GM12878 (cell line): ENCODE measurements around the gene TBC1D26. TPM values are rescaled to one million over a fixed set of nuclear protein-coding genes. Genes with fewer than 3 reads are reported as not detected.

ENCODE experiments used
- ATAC-seq: fragments of 200-7000 bp; cut with Tn5 transposase; 3 replicates; pipeline ENCODE4 v1.9.1; 2020; ENCODE audit warnings: mild to moderate bottlenecking, moderate library complexity
- BruUV-seq: library from RNA; stranded (reverse); fragments of 400-500 nt; replicated peaks from 2 replicates; lab custom pipeline; 2021; lab: Mats Ljungman, UMichigan
- CTCF ChIA-PET: fragments of 300-600 bp; sonication (Branson Sonifier 250); formaldehyde crosslinking; extraction: SDS; loops from one replicate; lab custom pipeline; 2021; ENCODE audit warnings: inconsistent platforms; lab: Yijun Ruan, JAX
- POLR2A ChIA-PET: fragments of 350-600 bp; formaldehyde crosslinking; extraction: SDS; loops from one replicate; lab custom pipeline; 2021; ENCODE audit warnings: inconsistent platforms; lab: Charles Lee
- RAD21 ChIA-PET: fragments of 300-600 bp; sonication (Branson Sonifier 250); formaldehyde crosslinking; loops from one replicate; lab custom pipeline; 2023; ENCODE audit warnings: antibody characterized with exemption; ENCODE audit not compliant: unreplicated experiment; lab: Charles Lee
- SMC1A ChIA-PET: fragments of 300-600 bp; sonication (Branson Sonifier 250); formaldehyde crosslinking; loops from one replicate; lab custom pipeline; 2023; ENCODE audit not compliant: unreplicated experiment, uncharacterized antibody; lab: Charles Lee
- DNase-seq: peaks from one replicate; pipeline ENCODE4 v3.0.0-alpha.2; 2011; ENCODE audit warnings: low read depth, low spot score
- FAIRE-seq: peaks from 3 replicates; lab custom pipeline; 2011; peaks lifted over from hg19 to GRCh38; lab: Jason Lieb, UNC
- H2AFZ ChIP-seq: 2 replicates; pipeline ENCODE4 v1.6.0; 2011; ENCODE audit warnings: low read depth, low read length, control low read depth; ENCODE audit not compliant: control insufficient read depth
- H3K27ac ChIP-seq: 2 replicates; pipeline ENCODE4 v1.5.1; 2011; ENCODE audit warnings: control low read depth; ENCODE audit not compliant: control insufficient read depth, insufficient read depth
- H3K27me3 ChIP-seq, 2 experiments: replicated peaks in 1 of 2; 2 replicates each; pipeline versions ENCODE4 v1.6.0 to v1.6.1; 2011; ENCODE audit warnings: low read length in 1 of 2; ENCODE audit not compliant: control insufficient read depth in 2 of 2, insufficient read depth in 2 of 2
- H3K36me3 ChIP-seq, 2 experiments: 2 replicates each; pipeline ENCODE4 v1.5.1; 2011; ENCODE audit warnings: low read length in 1 of 2; ENCODE audit not compliant: control insufficient read depth in 2 of 2, insufficient read depth in 2 of 2
- H3K4me1 ChIP-seq: 2 replicates; pipeline ENCODE4 v1.6.1; 2011; ENCODE audit warnings: mild to moderate bottlenecking, low read length, moderate library complexity, mixed read lengths; ENCODE audit not compliant: control insufficient read depth, insufficient read depth
- H3K4me2 ChIP-seq: 2 replicates; pipeline ENCODE4 v1.6.0; 2011; ENCODE audit warnings: control low read depth; ENCODE audit not compliant: control insufficient read depth, insufficient read depth
- H3K4me3 ChIP-seq: fragments of 200-600 bp; sonication (generic); 2 replicates; pipeline ENCODE4 v1.5.1; 2016
- H3K79me2 ChIP-seq: 2 replicates; pipeline ENCODE4 v1.6.0; 2011; ENCODE audit warnings: low read length; ENCODE audit not compliant: control insufficient read depth, insufficient read depth
- H3K9ac ChIP-seq: 2 replicates; pipeline ENCODE4 v1.8.0; 2011; ENCODE audit warnings: low read length, control low read depth, mixed read lengths; ENCODE audit not compliant: control insufficient read depth, insufficient read depth
- H3K9me3 ChIP-seq: replicated peaks from 3 replicates; pipeline ENCODE4 v1.5.1; 2011; ENCODE audit warnings: mild to moderate bottlenecking, low read length; ENCODE audit not compliant: control insufficient read depth, insufficient read depth
- H4K20me1 ChIP-seq: 2 replicates; pipeline ENCODE4 v1.6.0; 2011; ENCODE audit not compliant: control insufficient read depth, insufficient read depth
- BCLAF1 ChIP-seq: fragments of 450-650 bp; IDR thresholded peaks from 2 replicates; pipeline ENCODE4 v1.6.1; 2017; ENCODE audit warnings: antibody characterized with exemption, mild to moderate bottlenecking, moderate library complexity
- E4F1 ChIP-seq: fragments of 450-650 bp; IDR thresholded peaks from 2 replicates; pipeline ENCODE4 v1.6.1; 2018; ENCODE audit warnings: borderline replicate concordance, mild to moderate bottlenecking; ENCODE audit not compliant: partially characterized antibody
- HDAC2 ChIP-seq: fragments of 200-600 bp; sonication (generic); IDR thresholded peaks from 2 replicates; pipeline ENCODE4 v1.6.1; 2017
- SREBF2 ChIP-seq: IDR thresholded peaks from 2 replicates; pipeline ENCODE4 v1.6.1; 2012; ENCODE audit warnings: mild to moderate bottlenecking, low read length
- STAT1 ChIP-seq: fragments of 450-650 bp; conservative IDR thresholded peaks from 2 replicates; pipeline ENCODE4 v1.6.1; 2014; ENCODE audit warnings: antibody characterized with exemption, mild to moderate bottlenecking
- YY1 ChIP-seq: IDR thresholded peaks from 2 replicates; pipeline ENCODE4 v1.6.1; 2011; ENCODE audit warnings: low read depth, mild to moderate bottlenecking, low read length
- ZBTB11 ChIP-seq: fragments of 450-650 bp; formaldehyde crosslinking; IDR thresholded peaks from 2 replicates; pipeline ENCODE4 v1.5.0; 2022; ENCODE audit warnings: mild to moderate bottlenecking, missing genetic modification characterization
- ZNF274 ChIP-seq: IDR thresholded peaks from one replicate; pipeline ENCODE4 v1.8.0; 2011; ENCODE audit not compliant: insufficient read length, insufficient read depth
- ZNF592 ChIP-seq: fragments of 450-650 bp; IDR thresholded peaks from 2 replicates; pipeline ENCODE4 v1.6.1; 2017; ENCODE audit warnings: mild to moderate bottlenecking, moderate library complexity
- WGBS: methylation state at CpG from one replicate; pipeline ENCODE4 v1.1.6; 2016; ENCODE audit warnings: low lambda C conversion rate; ENCODE audit not compliant: insufficient replicate concordance, insufficient coverage; ENCODE audit errors: missing lambda C conversion rate; 5-methylcytosine and 5-hydroxymethylcytosine counted together
- in situ Hi-C: fragments of 300-500 bp; cut with MboI; formaldehyde crosslinking; loops from 9 replicates; pipeline ENCODE4 v1.14.3; 2018; ENCODE audit warnings: mixed read lengths
- intact Hi-C: fragments of 100-400 bp; cut with micrococcal nuclease; formaldehyde crosslinking; loops from one replicate; pipeline ENCODE4 v1.14.2; 2022; ENCODE audit not compliant: unreplicated experiment
- polyA plus RNA-seq, 11 experiments: library from polyadenylated mRNA; depleted of rRNA in 4 of 11; unstranded in 6 of 11; stranded (reverse) in 5 of 11; fragments of >200 nt; fragmentation: Nextera tagmentation in 4 of 11; fragmentation: Illumina TruSeq in 1 of 11; extraction: Ambion mirVana in 4 of 11; extraction: Trizol in 1 of 11; gene quantifications; 1 replicate in 1 of 11; 2 replicates in 10 of 11; pipeline versions ENCODE4 v1.2.1 to v1.2.3, GENCODE V29; 2011 to 2016; ENCODE audit warnings: inconsistent platforms in 2 of 11, missing spikeins in 2 of 11, low read depth in 1 of 11
- total RNA-seq, 4 experiments: library from RNA; depleted of rRNA in 3 of 4; stranded (reverse); fragments of >200 nt in 3 of 4; fragmentation: Illumina TruSeq in 1 of 4; extraction: Trizol in 1 of 4; gene quantifications; 2 replicates each; pipeline versions ENCODE4 v1.2.1 to v1.2.3, GENCODE V29; 2013 to 2021

The TBC1D26 gene
- total and polyA plus RNA-seq, 10 of the 15 experiments (the other 5 are each of a cell fraction or from before 2014, with no cell fraction given), result 0.07 to 0.10 TPM; not detected in 8

- 0% methylated on average over 2 of the region's 2 CpGs for WGBS
- no peak overlapping the region for H3K9ac ChIP-seq
- no peaks in the 10 kb centered on the region for H3K4me1 ChIP-seq
- RAD21 ChIA-PET, result no interaction called here
- CTCF ChIA-PET, result no interaction called here
- DNase-seq (no peak), FAIRE-seq (no peak), ATAC-seq (no peak)
- H3K4me3 ChIP-seq, result no peak overlapping the region
- H3K36me3 ChIP-seq, result no peaks in the 10 kb centered on the region
- H3K27me3 ChIP-seq, result no peaks in the 10 kb centered on the region
- no peak overlapping the region for H2AFZ ChIP-seq
- H3K27ac ChIP-seq, result no peak overlapping the region
- H3K9me3 ChIP-seq, result no peaks in the 10 kb centered on the region; the same call in 2 of the 3 replicates
- intact Hi-C loops, result no loop called here
- no peaks in the 10 kb centered on the region for H4K20me1 ChIP-seq
- no TSS peak for BruUV-seq
- POLR2A ChIA-PET, result no interaction called here
- in situ Hi-C loops, result no loop called here
- TF ChIP-seq ZNF592 (no peak), ZBTB11 (CRISPR knock-in tag) (no peak), YY1 (no peak), STAT1 (no peak), SREBF2 (no peak), ZNF274 (no peak), E4F1 (no peak), HDAC2 (no peak), BCLAF1 (no peak)
- no peaks in the 10 kb centered on the region for H3K79me2 ChIP-seq
- no peak overlapping the region for H3K4me2 ChIP-seq
- SMC1A ChIA-PET, result no interaction called here
Observed at GRCh38 chr17:15744885-15745284, 12.8 kb downstream of the TBC1D26 start.
